Colonic mucosa (tissue), 4 donors: ENCODE results near the gene ERN1. TPM values are rescaled to one million over a fixed set of nuclear protein-coding genes. Genes with fewer than 3 reads are reported as not detected.

Source experiments
- DNase-seq: peaks from one replicate; pipeline ENCODE4 v3.0.0-alpha.2; 2020
- H3K27ac ChIP-seq: fragments of 200-600 bp; one replicate; pipeline ENCODE4 v1.8.0; 2021
- H3K27me3 ChIP-seq: fragments of 200-600 bp; one replicate; pipeline ENCODE4 v1.8.0; 2021
- H3K36me3 ChIP-seq: fragments of 200-600 bp; one replicate; pipeline ENCODE4 v1.8.0; 2021
- H3K4me1 ChIP-seq: fragments of 200-600 bp; one replicate; pipeline ENCODE4 v1.8.0; 2021; ENCODE audit warnings: mild to moderate bottlenecking
- H3K4me3 ChIP-seq: fragments of 200-600 bp; one replicate; pipeline ENCODE4 v1.8.0; 2021
- H3K9ac ChIP-seq, 2 donors: one replicate each; pipeline ENCODE4 v1.7.0; 2013; ENCODE audit warnings: control low read depth in 2 of 2, low read depth in 2 of 2, low read length in 2 of 2
- H3K9me3 ChIP-seq: fragments of 200-600 bp; one replicate; pipeline ENCODE4 v1.8.0; 2021
- intact Hi-C: fragments of 100-400 bp; cut with DNase I; formaldehyde crosslinking; loops from one replicate; pipeline ENCODE4 v1.14.1; 2022
- total RNA-seq, 2 donors: library from RNA; stranded (reverse); fragmentation: NEBNext Ultra II Directional in 1 of 2; extraction: Animal tissue kit (Norgen Biotek cat#: 25700) in 1 of 2; gene quantifications; one replicate each; pipeline ENCODE4 v1.2.1, GENCODE V29; 2021
- TF ChIP-seq, protein P1 (sequence below): fragments of 200-600 bp; IDR thresholded peaks from one replicate; pipeline ENCODE4 v1.8.0; 2022; ENCODE audit warnings: antibody characterized with exemption, mild to moderate bottlenecking
- donor health status: healthy.
- donor health status: DM: no; HTN: no; CAD: no.
- donor health status: DM: no; HTN: no; CAD: no.

ERN1 gene
- total RNA-seq, 2 donors from 2014 or later: 19.2 to 19.6 TPM

DNA sequence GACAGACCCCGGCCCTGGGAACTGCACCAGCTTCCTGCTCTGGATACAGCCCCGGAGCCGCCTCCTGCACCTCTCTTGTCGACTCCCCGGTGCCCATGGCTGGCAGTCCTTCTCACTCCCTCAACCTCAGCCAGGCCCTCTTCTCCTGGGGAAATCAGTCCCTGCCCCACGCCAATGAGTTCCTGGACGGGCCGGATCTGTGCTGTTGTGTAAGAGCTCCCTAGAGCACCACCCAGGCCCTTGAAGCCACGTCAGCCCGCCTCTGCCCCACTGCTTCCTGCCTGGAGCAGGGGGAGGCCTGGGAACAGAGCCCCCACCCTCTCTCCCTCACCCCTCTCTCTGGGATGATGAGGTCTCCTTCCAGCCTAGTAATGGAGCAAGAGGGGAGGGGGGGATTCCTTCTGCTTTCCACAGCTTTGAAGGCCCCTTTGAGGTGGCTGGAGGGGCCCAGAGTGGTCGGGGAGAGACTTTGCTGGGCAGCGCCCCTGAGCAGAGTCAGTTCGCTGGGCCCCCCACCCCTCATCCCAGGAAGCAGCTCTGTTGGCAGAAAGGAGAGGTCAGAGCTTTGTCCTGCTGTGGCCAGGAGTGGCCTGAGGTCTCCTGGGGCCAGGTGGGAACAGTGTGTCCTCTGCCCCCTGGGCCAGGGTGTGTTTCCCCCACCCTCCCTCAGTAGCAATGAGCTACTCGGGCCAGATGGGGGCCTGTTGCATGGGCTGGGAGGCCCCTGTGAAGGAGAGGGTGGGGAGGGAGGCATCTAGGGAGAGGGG is 128.0 kb downstream of the ERN1 start:
- H3K27ac ChIP-seq: no peak overlapping the region
- intact Hi-C loops: no loop called here

DNA sequence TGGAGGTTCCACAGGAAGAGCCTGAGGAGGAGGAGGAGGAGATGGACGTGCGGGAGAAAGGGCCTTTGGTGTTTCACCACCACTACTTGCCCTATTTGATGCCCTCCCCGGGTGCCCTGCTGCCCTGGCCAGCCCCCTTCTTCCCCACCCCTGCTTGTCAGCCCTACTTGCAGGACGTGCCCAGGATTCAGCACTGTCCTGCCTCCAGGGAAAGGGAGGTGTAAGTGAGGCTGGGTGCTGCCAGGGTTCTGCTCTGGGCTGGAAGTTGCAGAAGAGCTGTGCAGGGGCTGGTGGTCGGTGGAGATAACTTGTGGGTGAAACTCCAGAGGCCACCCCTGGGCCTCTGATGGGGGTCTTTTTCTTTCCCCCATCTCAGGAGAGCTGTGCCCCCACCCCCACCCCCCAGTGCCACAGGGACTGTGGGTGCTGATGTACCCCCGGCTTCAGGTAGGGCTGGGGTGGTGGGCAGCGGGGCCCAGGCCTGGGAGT is 128.8 kb downstream of the ERN1 start:
- H3K27me3 ChIP-seq: peaks cover 5% of the 10 kb centered on the region
- H3K9ac ChIP-seq: no peak overlapping the region
- intact Hi-C loops: no loop called here
- no peak for DNase-seq
- H3K4me1 ChIP-seq: no peaks in the 10 kb centered on the region
- no peak overlapping the region for H3K27ac ChIP-seq
- no peaks in the 10 kb centered on the region for H3K36me3 ChIP-seq
- TF ChIP-seq, protein P1, sequence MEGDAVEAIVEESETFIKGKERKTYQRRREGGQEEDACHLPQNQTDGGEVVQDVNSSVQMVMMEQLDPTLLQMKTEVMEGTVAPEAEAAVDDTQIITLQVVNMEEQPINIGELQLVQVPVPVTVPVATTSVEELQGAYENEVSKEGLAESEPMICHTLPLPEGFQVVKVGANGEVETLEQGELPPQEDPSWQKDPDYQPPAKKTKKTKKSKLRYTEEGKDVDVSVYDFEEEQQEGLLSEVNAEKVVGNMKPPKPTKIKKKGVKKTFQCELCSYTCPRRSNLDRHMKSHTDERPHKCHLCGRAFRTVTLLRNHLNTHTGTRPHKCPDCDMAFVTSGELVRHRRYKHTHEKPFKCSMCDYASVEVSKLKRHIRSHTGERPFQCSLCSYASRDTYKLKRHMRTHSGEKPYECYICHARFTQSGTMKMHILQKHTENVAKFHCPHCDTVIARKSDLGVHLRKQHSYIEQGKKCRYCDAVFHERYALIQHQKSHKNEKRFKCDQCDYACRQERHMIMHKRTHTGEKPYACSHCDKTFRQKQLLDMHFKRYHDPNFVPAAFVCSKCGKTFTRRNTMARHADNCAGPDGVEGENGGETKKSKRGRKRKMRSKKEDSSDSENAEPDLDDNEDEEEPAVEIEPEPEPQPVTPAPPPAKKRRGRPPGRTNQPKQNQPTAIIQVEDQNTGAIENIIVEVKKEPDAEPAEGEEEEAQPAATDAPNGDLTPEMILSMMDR: no peak
- H3K4me3 ChIP-seq: no peak overlapping the region
- no peaks in the 10 kb centered on the region for H3K9me3 ChIP-seq

More for the DNA sequence above, 128.0 kb downstream of the ERN1 start:
- TF ChIP-seq, protein P1: no peak
- Histone ChIP-seq H3K27me3 (peaks cover 5% of the 10 kb centered on the region), H3K9me3 (no peaks in the 10 kb centered on the region), H3K4me1 (no peaks in the 10 kb centered on the region), H3K9ac (no peak overlapping the region), H3K4me3 (no peak overlapping the region), H3K36me3 (no peaks in the 10 kb centered on the region)
- DNase-seq: no peak

DNA sequence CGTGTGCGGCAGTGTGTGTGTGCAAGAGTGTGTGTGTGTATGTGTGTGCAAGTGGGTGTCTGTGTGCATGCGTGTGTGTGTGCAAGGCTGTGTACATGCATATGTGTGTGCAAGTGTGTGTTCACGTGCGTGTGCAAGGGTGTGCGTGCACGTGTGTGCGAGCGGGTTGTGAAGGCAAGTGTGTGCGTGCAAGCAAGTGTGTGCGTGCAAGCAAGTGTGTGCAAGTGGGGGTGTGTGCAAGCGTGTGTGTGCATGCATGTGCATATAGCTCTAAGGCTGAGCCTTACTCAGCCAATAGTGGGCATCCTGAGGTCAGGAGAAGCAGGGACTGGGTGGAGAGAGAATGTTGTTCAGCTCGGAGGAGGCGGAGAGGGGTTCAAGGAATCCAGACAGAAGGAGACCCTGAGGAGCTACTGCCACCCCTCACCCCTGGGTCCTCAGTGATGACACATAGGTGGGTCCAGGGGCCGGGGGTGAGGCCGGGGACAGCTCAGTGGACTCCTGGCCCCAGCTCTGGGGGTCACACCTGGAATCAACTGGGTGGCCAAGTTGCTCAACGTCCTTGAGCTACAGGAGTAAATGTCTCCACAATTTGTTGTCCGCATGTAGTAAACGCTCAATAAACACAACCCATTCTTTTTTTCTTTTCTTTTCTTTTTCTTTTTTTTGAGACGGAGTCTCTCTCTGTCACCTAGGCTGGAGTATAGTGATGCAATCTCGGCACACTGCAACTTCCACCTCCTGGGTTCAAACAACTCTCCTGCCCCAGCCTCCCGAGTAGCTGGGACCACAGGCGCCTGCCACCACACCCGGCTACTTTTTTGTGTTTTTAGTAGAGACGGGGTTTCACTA is 130.0 kb downstream of the ERN1 start:
- Histone ChIP-seq H3K9ac (no peak overlapping the region), H3K9me3 (no peaks in the 10 kb centered on the region), H3K27ac (no peak overlapping the region), H3K4me3 (no peak overlapping the region), H3K4me1 (no peaks in the 10 kb centered on the region), H3K36me3 (no peaks in the 10 kb centered on the region), H3K27me3 (peaks cover 5% of the 10 kb centered on the region)
- TF ChIP-seq, protein P1: no peak
- intact Hi-C loops: no loop called here
- no peak for DNase-seq

DNA sequence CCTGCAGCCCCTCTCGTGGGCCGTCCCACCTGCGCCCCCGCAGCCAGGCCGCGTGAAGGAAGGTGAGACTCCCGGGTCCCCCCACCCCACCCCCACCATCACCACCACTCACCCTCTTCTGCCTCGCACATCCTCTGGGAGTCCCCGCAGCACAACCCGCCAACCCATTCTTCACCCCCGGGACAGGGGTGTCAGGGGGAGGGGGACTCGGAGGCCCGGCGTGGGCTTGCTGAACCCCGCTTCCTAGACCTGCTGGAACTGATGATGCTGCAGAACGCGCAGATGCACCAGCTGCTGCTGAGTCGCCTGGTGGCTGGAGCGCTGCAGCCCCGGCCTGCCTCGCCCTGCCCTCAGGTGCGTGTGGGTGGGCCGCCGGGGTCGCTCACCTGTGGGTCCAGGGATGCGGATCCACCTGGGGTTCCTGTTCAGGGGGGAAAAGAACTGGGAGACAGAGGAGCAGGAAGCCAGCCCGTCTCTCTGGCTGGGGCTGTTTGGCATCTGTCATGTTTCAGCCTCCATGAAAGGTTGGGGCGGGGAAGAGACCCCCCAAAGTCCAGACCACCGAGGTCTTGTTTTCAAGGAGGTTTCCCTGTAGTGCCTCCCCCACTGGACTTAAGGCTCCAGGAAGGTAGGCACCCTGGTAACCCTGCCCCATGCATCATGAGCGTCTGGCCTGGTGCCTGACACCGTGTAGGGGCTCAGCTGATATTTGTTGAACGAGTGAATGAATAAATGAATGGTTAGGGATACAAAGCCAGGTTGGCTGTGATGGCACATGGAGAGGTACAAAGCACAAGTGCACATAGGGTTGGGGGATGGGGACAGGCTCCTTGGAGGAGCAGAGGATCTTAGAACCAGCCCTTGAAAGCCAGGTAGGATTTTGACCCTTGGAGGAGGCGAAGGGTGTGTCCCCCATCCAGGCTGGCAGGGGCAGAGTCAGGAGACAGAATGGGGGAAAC is 130.9 kb downstream of the ERN1 start:
- Histone ChIP-seq H3K27me3 (peaks cover 5% of the 10 kb centered on the region), H3K4me1 (no peaks in the 10 kb centered on the region), H3K27ac (no peak overlapping the region), H3K36me3 (no peaks in the 10 kb centered on the region), H3K9me3 (no peaks in the 10 kb centered on the region), H3K9ac (peak overlapping the region; percentile 20 to 34), H3K4me3 (peak overlapping the region; percentile 46)
- TF ChIP-seq, protein P1: no peak
- no peak for DNase-seq
- intact Hi-C loops: no loop called here
